GM12878 (cell line): Measurements from ENCODE around the gene CAMK2D. TPM values are rescaled to one million over a fixed set of nuclear protein-coding genes. Genes with fewer than 3 reads are reported as not detected.

Source experiments
- ATAC-seq: fragments of 200-7000 bp; cut with Tn5 transposase; 3 replicates; pipeline ENCODE4 v1.9.1; 2020; ENCODE audit warnings: mild to moderate bottlenecking, moderate library complexity
- BruUV-seq: library from RNA; stranded (reverse); fragments of 400-500 nt; replicated peaks from 2 replicates; lab custom pipeline; 2021; lab: Mats Ljungman, UMichigan
- CTCF ChIA-PET: fragments of 300-600 bp; sonication (Branson Sonifier 250); formaldehyde crosslinking; extraction: SDS; loops from one replicate; lab custom pipeline; 2021; ENCODE audit warnings: inconsistent platforms; lab: Yijun Ruan, JAX
- POLR2A ChIA-PET: fragments of 350-600 bp; formaldehyde crosslinking; extraction: SDS; loops from one replicate; lab custom pipeline; 2021; ENCODE audit warnings: inconsistent platforms; lab: Charles Lee
- RAD21 ChIA-PET: fragments of 300-600 bp; sonication (Branson Sonifier 250); formaldehyde crosslinking; loops from one replicate; lab custom pipeline; 2023; ENCODE audit warnings: antibody characterized with exemption; ENCODE audit not compliant: unreplicated experiment; lab: Charles Lee
- SMC1A ChIA-PET: fragments of 300-600 bp; sonication (Branson Sonifier 250); formaldehyde crosslinking; loops from one replicate; lab custom pipeline; 2023; ENCODE audit not compliant: unreplicated experiment, uncharacterized antibody; lab: Charles Lee
- DNase-seq: peaks from one replicate; pipeline ENCODE4 v3.0.0-alpha.2; 2011; ENCODE audit warnings: low read depth, low spot score
- FAIRE-seq: peaks from 3 replicates; lab custom pipeline; 2011; peaks lifted over from hg19 to GRCh38; lab: Jason Lieb, UNC
- H2AFZ ChIP-seq: 2 replicates; pipeline ENCODE4 v1.6.0; 2011; ENCODE audit warnings: low read depth, low read length, control low read depth; ENCODE audit not compliant: control insufficient read depth
- H3K27ac ChIP-seq: 2 replicates; pipeline ENCODE4 v1.5.1; 2011; ENCODE audit warnings: control low read depth; ENCODE audit not compliant: control insufficient read depth, insufficient read depth
- H3K27me3 ChIP-seq, 2 experiments: replicated peaks in 1 of 2; 2 replicates each; pipeline versions ENCODE4 v1.6.0 to v1.6.1; 2011; ENCODE audit warnings: low read length in 1 of 2; ENCODE audit not compliant: control insufficient read depth in 2 of 2, insufficient read depth in 2 of 2
- H3K36me3 ChIP-seq, 2 experiments: 2 replicates each; pipeline ENCODE4 v1.5.1; 2011; ENCODE audit warnings: low read length in 1 of 2; ENCODE audit not compliant: control insufficient read depth in 2 of 2, insufficient read depth in 2 of 2
- H3K4me1 ChIP-seq: 2 replicates; pipeline ENCODE4 v1.6.1; 2011; ENCODE audit warnings: mild to moderate bottlenecking, low read length, moderate library complexity, mixed read lengths; ENCODE audit not compliant: control insufficient read depth, insufficient read depth
- H3K4me2 ChIP-seq: 2 replicates; pipeline ENCODE4 v1.6.0; 2011; ENCODE audit warnings: control low read depth; ENCODE audit not compliant: control insufficient read depth, insufficient read depth
- H3K4me3 ChIP-seq: fragments of 200-600 bp; sonication (generic); 2 replicates; pipeline ENCODE4 v1.5.1; 2016
- H3K79me2 ChIP-seq: 2 replicates; pipeline ENCODE4 v1.6.0; 2011; ENCODE audit warnings: low read length; ENCODE audit not compliant: control insufficient read depth, insufficient read depth
- H3K9ac ChIP-seq: 2 replicates; pipeline ENCODE4 v1.8.0; 2011; ENCODE audit warnings: low read length, control low read depth, mixed read lengths; ENCODE audit not compliant: control insufficient read depth, insufficient read depth
- H3K9me3 ChIP-seq: replicated peaks from 3 replicates; pipeline ENCODE4 v1.5.1; 2011; ENCODE audit warnings: mild to moderate bottlenecking, low read length; ENCODE audit not compliant: control insufficient read depth, insufficient read depth
- H4K20me1 ChIP-seq: 2 replicates; pipeline ENCODE4 v1.6.0; 2011; ENCODE audit not compliant: control insufficient read depth, insufficient read depth
- JUND ChIP-seq: IDR thresholded peaks from 2 replicates; pipeline ENCODE4 v1.6.1; 2012; ENCODE audit warnings: low read depth, mild to moderate bottlenecking, low read length, improper control_type of control experiment, moderate library complexity
- RFX5 ChIP-seq: IDR thresholded peaks from 2 replicates; pipeline ENCODE4 v1.6.1; 2011; ENCODE audit warnings: low read depth, low read length, improper control_type of control experiment
- SPI1 ChIP-seq: IDR thresholded peaks from 2 replicates; pipeline ENCODE4 v1.6.1; 2011; ENCODE audit warnings: low read depth, mild to moderate bottlenecking, low read length, moderate library complexity, borderline replicate concordance; ENCODE audit not compliant: insufficient read depth
- WGBS: methylation state at CpG from one replicate; pipeline ENCODE4 v1.1.6; 2016; ENCODE audit warnings: low lambda C conversion rate; ENCODE audit not compliant: insufficient replicate concordance, insufficient coverage; ENCODE audit errors: missing lambda C conversion rate; 5-methylcytosine and 5-hydroxymethylcytosine counted together
- in situ Hi-C: fragments of 300-500 bp; cut with MboI; formaldehyde crosslinking; loops from 9 replicates; pipeline ENCODE4 v1.14.3; 2018; ENCODE audit warnings: mixed read lengths
- intact Hi-C: fragments of 100-400 bp; cut with micrococcal nuclease; formaldehyde crosslinking; loops from one replicate; pipeline ENCODE4 v1.14.2; 2022; ENCODE audit not compliant: unreplicated experiment
- polyA plus RNA-seq, 11 experiments: library from polyadenylated mRNA; depleted of rRNA in 4 of 11; unstranded in 6 of 11; stranded (reverse) in 5 of 11; fragments of >200 nt; fragmentation: Nextera tagmentation in 4 of 11; fragmentation: Illumina TruSeq in 1 of 11; extraction: Ambion mirVana in 4 of 11; extraction: Trizol in 1 of 11; gene quantifications; 1 replicate in 1 of 11; 2 replicates in 10 of 11; pipeline versions ENCODE4 v1.2.1 to v1.2.3, GENCODE V29; 2011 to 2016; ENCODE audit warnings: inconsistent platforms in 2 of 11, missing spikeins in 2 of 11, low read depth in 1 of 11
- total RNA-seq, 4 experiments: library from RNA; depleted of rRNA in 3 of 4; stranded (reverse); fragments of >200 nt in 3 of 4; fragmentation: Illumina TruSeq in 1 of 4; extraction: Trizol in 1 of 4; gene quantifications; 2 replicates each; pipeline versions ENCODE4 v1.2.1 to v1.2.3, GENCODE V29; 2013 to 2021
- TF ChIP-seq, protein P1 (sequence below): fragments of 450-650 bp; formaldehyde crosslinking; IDR thresholded peaks from 2 replicates; pipeline ENCODE4 v1.4.0; 2022; ENCODE audit warnings: mild to moderate bottlenecking, moderate library complexity
- TF ChIP-seq, protein P2 (sequence below): fragments of 450-650 bp; IDR thresholded peaks from 2 replicates; pipeline ENCODE4 v1.6.1; 2018; ENCODE audit warnings: mild to moderate bottlenecking, low read depth, moderate library complexity; ENCODE audit not compliant: partially characterized antibody
- TF ChIP-seq, protein P3 (sequence below): IDR thresholded peaks from 2 replicates; pipeline ENCODE4 v1.6.1; 2012; ENCODE audit warnings: improper control_type of control experiment, low read depth, low read length; ENCODE audit not compliant: insufficient replicate concordance

The CAMK2D gene
- total and polyA plus RNA-seq, 10 of the 15 experiments (the other 5 are each of a cell fraction or from before 2014, with no cell fraction given), result 6.9 to 88.5 (median 12.9) TPM

DNA sequence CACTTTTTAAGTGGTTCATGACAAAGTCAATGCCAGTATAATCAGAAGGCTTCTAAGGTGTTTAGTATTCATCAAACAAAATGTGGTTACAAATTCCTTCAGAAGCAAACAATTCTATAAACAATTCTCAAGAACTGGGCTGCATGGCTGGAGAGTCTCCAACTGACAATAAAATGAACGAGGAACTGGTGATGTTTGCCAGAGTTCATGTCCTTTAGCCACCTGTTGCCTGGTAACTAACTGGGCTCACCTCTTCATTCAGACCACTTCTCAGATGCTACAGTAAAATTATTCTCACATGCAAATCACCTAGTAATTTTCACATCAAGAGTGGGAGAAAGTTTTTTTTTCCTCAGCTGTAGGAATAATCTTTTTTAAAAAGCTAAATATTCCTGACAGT lies 53.3 kb downstream of the CAMK2D start:
- WGBS, result 59% methylated on average over 1 of the region's 1 CpG
- Histone ChIP-seq H3K79me2 (peaks cover 13% of the 10 kb centered on the region), H3K36me3 (no peaks in the 10 kb centered on the region; a peak in 2 of 4 replicates), H3K27ac (no peak overlapping the region), H4K20me1 (no peaks in the 10 kb centered on the region), H3K4me1 (peaks cover 22% of the 10 kb centered on the region), H3K9me3 (no peaks in the 10 kb centered on the region; the same call in 2 of the 3 replicates), H3K4me3 (no peak overlapping the region), H3K4me2 (no peak overlapping the region), H3K9ac (no peak overlapping the region), H2AFZ (no peak overlapping the region), H3K27me3 (no peaks in the 10 kb centered on the region)
- RAD21 ChIA-PET, result interaction anchor here (1.2 to 2.4 kb wide), 3 partner anchors 10 to 19 kb away, joined by 4 to 9 read pairs (median 4); no protein-coding TSS in a partner anchor
- BruUV-seq, result no TSS peak
- TF ChIP-seq SPI1 (0 out of 2 replicates have a peak, but pooled peaks have one; percentile 30), JUND (no peak), RFX5 (no peak)
- TF ChIP-seq, protein P1, sequence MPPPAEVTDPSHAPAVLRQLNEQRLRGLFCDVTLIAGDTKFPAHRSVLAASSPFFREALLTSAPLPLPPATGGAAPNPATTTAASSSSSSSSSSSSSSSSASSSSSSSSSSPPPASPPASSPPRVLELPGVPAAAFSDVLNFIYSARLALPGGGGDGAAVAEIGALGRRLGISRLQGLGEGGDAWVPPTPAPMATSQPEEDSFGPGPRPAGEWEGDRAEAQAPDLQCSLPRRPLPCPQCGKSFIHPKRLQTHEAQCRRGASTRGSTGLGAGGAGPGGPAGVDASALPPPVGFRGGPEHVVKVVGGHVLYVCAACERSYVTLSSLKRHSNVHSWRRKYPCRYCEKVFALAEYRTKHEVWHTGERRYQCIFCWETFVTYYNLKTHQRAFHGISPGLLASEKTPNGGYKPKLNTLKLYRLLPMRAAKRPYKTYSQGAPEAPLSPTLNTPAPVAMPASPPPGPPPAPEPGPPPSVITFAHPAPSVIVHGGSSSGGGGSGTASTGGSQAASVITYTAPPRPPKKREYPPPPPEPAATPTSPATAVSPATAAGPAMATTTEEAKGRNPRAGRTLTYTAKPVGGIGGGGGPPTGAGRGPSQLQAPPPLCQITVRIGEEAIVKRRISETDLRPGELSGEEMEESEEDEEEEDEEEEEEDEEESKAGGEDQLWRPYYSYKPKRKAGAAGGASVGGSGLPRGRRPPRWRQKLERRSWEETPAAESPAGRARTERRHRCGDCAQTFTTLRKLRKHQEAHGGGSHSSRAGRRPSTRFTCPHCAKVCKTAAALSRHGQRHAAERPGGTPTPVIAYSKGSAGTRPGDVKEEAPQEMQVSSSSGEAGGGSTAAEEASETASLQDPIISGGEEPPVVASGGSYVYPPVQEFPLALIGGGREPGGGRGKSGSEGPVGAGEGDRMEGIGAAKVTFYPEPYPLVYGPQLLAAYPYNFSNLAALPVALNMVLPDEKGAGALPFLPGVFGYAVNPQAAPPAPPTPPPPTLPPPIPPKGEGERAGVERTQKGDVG, result no peak
- TF ChIP-seq, protein P2, sequence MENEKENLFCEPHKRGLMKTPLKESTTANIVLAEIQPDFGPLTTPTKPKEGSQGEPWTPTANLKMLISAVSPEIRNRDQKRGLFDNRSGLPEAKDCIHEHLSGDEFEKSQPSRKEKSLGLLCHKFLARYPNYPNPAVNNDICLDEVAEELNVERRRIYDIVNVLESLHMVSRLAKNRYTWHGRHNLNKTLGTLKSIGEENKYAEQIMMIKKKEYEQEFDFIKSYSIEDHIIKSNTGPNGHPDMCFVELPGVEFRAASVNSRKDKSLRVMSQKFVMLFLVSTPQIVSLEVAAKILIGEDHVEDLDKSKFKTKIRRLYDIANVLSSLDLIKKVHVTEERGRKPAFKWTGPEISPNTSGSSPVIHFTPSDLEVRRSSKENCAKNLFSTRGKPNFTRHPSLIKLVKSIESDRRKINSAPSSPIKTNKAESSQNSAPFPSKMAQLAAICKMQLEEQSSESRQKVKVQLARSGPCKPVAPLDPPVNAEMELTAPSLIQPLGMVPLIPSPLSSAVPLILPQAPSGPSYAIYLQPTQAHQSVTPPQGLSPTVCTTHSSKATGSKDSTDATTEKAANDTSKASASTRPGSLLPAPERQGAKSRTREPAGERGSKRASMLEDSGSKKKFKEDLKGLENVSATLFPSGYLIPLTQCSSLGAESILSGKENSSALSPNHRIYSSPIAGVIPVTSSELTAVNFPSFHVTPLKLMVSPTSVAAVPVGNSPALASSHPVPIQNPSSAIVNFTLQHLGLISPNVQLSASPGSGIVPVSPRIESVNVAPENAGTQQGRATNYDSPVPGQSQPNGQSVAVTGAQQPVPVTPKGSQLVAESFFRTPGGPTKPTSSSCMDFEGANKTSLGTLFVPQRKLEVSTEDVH, result no peak
- TF ChIP-seq, protein P3, sequence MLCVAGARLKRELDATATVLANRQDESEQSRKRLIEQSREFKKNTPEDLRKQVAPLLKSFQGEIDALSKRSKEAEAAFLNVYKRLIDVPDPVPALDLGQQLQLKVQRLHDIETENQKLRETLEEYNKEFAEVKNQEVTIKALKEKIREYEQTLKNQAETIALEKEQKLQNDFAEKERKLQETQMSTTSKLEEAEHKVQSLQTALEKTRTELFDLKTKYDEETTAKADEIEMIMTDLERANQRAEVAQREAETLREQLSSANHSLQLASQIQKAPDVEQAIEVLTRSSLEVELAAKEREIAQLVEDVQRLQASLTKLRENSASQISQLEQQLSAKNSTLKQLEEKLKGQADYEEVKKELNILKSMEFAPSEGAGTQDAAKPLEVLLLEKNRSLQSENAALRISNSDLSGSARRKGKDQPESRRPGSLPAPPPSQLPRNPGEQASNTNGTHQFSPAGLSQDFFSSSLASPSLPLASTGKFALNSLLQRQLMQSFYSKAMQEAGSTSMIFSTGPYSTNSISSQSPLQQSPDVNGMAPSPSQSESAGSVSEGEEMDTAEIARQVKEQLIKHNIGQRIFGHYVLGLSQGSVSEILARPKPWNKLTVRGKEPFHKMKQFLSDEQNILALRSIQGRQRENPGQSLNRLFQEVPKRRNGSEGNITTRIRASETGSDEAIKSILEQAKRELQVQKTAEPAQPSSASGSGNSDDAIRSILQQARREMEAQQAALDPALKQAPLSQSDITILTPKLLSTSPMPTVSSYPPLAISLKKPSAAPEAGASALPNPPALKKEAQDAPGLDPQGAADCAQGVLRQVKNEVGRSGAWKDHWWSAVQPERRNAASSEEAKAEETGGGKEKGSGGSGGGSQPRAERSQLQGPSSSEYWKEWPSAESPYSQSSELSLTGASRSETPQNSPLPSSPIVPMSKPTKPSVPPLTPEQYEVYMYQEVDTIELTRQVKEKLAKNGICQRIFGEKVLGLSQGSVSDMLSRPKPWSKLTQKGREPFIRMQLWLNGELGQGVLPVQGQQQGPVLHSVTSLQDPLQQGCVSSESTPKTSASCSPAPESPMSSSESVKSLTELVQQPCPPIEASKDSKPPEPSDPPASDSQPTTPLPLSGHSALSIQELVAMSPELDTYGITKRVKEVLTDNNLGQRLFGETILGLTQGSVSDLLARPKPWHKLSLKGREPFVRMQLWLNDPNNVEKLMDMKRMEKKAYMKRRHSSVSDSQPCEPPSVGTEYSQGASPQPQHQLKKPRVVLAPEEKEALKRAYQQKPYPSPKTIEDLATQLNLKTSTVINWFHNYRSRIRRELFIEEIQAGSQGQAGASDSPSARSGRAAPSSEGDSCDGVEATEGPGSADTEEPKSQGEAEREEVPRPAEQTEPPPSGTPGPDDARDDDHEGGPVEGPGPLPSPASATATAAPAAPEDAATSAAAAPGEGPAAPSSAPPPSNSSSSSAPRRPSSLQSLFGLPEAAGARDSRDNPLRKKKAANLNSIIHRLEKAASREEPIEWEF, result no peak
- no peak for DNase-seq
- SMC1A ChIA-PET, result interaction anchor here (0.9 to 4.8 kb wide), 9 partner anchors 9 to 161 kb away, joined by 3 to 47 read pairs (median 4); no protein-coding TSS in a partner anchor
- in situ Hi-C loops, result no loop called here
- FAIRE-seq, result peak; percentile 31
- intact Hi-C loops, result no loop called here
- CTCF ChIA-PET, result interaction anchor here (0.6 to 3.1 kb wide), 3 partner anchors 8 to 128 kb away, joined by 3 to 9 read pairs (median 3); no protein-coding TSS in a partner anchor
- peak; percentile 82 for ATAC-seq
- POLR2A ChIA-PET, result interaction anchor here (1.0 kb wide), 1 partner anchor 57 kb away, joined by 3 read pairs; no protein-coding TSS in a partner anchor
